ENCODE measurements around the gene RNF7.

DNA sequence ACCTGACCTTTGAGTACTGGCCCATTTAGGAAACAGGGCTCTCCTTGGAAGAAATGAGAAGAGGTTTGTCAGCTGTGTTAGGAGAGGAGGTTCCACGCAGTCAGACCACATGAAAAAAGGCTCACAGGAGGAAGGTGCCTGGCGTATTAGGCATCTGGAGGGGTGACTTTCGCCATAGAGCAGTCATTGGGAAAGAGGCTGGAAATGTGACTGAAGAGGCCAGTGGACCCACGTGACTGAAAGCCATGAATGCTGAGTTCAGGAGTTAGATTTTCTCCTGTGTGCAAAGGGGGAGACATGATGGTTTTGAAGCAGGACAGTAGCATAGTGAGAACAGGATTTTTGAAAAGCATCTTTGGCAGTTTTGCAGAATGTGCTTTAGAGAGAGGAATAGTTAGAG, 29.7 kb upstream of the RNF7 start:
- TF ChIP-seq CTCF (IDR thresholded peaks at IDR 0.05; ENCODE audit: low read length) (no peak), EZH2 (IDR thresholded peaks at IDR 0.05; ENCODE audit: borderline replicate concordance, low read length) (no peak)

Data from OCI-LY1 (cell line).